ENCODE measurements around the gene SEC63.

Gene SEC63

DNA sequence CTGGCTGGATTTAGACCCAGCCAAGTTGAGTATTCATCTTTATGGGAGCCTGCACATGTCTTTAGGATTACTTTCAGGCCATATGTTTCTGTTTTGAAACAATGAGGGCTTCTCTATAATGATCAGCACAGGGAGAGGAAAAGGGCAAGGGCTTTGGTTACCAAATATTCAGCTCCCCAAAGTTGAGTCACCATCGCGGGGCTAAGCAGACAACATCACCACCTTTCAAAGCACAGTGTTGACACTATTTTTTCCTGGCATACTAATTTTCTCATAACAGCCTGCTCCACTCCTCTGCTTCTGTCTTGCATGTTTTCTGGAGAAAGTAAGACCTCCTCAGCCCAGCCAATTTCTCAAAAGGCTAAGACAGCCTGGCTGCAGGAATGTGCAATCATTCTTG is 138.8 kb downstream of the SEC63 start:
- no peaks in the 10 kb centered on the region for H3K9me3 ChIP-seq (ENCODE audit: control insufficient read depth, insufficient read depth, low read length)
- no peak overlapping the region for H3K9ac ChIP-seq (ENCODE audit: low read depth, low read length)
- peaks cover 25% of the 10 kb centered on the region; the same call in 1 of the 2 replicates for H3K4me1 ChIP-seq (ENCODE audit: insufficient read depth, low read length)
- H3K36me3 ChIP-seq (ENCODE audit: insufficient read depth, low read length) = no peaks in the 10 kb centered on the region

DNA sequence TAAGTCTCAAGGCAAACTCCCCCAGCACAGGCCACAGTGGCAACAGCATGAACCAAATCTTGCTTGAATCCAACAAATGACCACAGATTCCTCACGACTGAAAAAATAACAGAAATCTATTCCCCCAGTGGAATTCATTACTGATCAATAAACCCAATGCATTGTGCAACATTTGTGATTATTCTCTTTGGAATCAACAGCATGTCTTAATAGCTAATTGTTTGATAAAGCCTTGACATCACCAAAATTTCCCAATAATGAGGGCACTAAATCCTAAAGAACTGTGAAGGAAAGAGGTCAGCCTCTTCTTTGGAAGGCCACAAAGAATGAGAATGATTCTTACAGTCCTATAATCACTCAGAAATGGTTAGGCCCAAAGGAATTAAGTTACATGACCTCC is 139.7 kb downstream of the SEC63 start:
- no peak overlapping the region for H3K9ac ChIP-seq (ENCODE audit: low read depth, low read length)
- no peaks in the 10 kb centered on the region for H3K9me3 ChIP-seq (ENCODE audit: control insufficient read depth, insufficient read depth, low read length)
- H3K4me1 ChIP-seq (ENCODE audit: insufficient read depth, low read length) = peaks cover 25% of the 10 kb centered on the region; the same call in 1 of the 2 replicates
- no peaks in the 10 kb centered on the region for H3K36me3 ChIP-seq (ENCODE audit: insufficient read depth, low read length)

DNA sequence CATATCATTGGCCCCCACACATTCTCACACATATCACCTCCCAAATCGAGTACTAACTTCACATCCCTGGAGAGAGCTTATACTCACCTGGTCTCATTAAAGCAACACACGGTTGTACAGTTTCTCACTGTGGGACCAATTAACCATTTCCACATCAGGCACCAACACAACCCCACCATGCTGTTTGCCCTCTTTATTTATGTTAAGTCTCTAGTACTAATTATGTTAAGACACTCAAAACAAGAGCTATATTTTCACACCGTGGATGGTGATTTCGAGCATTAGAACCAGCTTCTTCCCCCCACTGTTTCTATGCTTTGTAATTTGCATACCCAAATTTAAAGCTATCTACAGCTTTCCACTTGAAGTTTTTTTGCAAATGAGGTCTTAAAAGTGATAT is 140.2 kb downstream of the SEC63 start:
- H3K4me1 ChIP-seq (ENCODE audit: insufficient read depth, low read length) = peaks cover 25% of the 10 kb centered on the region; the same call in 1 of the 2 replicates
- no peaks in the 10 kb centered on the region for H3K36me3 ChIP-seq (ENCODE audit: insufficient read depth, low read length)
- H3K9ac ChIP-seq (ENCODE audit: low read depth, low read length) = no peak overlapping the region
- no peaks in the 10 kb centered on the region for H3K9me3 ChIP-seq (ENCODE audit: control insufficient read depth, insufficient read depth, low read length)
